Activated B cell treated with CpG ODN at 0.5 μM for 24 hours (primary cell): Measurements from ENCODE around the gene RNPS1. TPM values are rescaled to one million over a fixed set of nuclear protein-coding genes. Genes with fewer than 3 reads are reported as not detected.

Experiments
- ATAC-seq: fragments of 200-7000 bp; cut with Tn5 transposase; one replicate; pipeline ENCODE4 v1.10.0; 2021; ENCODE audit warnings: low read depth, mild to moderate bottlenecking, moderate library complexity
- CTCF ChIA-PET: fragments of 350-600 bp; sonication (Branson Sonifier 250); formaldehyde crosslinking; loops from one replicate; lab custom pipeline; 2021; ENCODE audit warnings: antibody characterized with exemption; lab: Charles Lee
- POLR2A ChIA-PET: fragments of 350-600 bp; sonication (Branson Sonifier 250); formaldehyde crosslinking; loops from one replicate; lab custom pipeline; 2021; ENCODE audit warnings: antibody characterized with exemption; lab: Charles Lee
- DNase-seq: peaks from one replicate; pipeline ENCODE4 v3.0.0; 2022
- H3K27ac Mint-ChIP-seq: one replicate; pipeline ENCODE4 v1.8.0; 2020; ENCODE audit warnings: mixed read lengths
- H3K27me3 Mint-ChIP-seq: one replicate; pipeline ENCODE4 v1.8.0; 2021; ENCODE audit warnings: mixed read lengths
- H3K36me3 Mint-ChIP-seq: one replicate; pipeline ENCODE4 v1.8.0; 2021; ENCODE audit warnings: low read depth, mixed read lengths
- H3K4me1 Mint-ChIP-seq: one replicate; pipeline ENCODE4 v1.8.0; 2021; ENCODE audit warnings: mixed read lengths
- H3K4me3 Mint-ChIP-seq: one replicate; pipeline ENCODE4 v1.8.0; 2020; ENCODE audit warnings: mild to moderate bottlenecking, mixed read lengths
- H3K9me3 Mint-ChIP-seq: one replicate; pipeline ENCODE4 v1.8.0; 2020; ENCODE audit warnings: mixed read lengths
- intact Hi-C: fragments of 100-400 bp; cut with micrococcal nuclease; formaldehyde crosslinking; loops from one replicate; pipeline ENCODE4 v1.15.1; 2024
- total RNA-seq: library from RNA; stranded (reverse); gene quantifications from 2 replicates; pipeline ENCODE4 v1.2.3, GENCODE V29; 2022
- TF ChIP-seq, protein P1 (sequence below): fragments of 200-600 bp; IDR thresholded peaks from one replicate; pipeline ENCODE4 v1.8.0; 2022; ENCODE audit warnings: antibody characterized with exemption, mild to moderate bottlenecking

Gene RNPS1
- total RNA-seq, 1 donor from 2014 or later: 232 TPM

- ChIA-PET CTCF (no interaction called here), POLR2A (no interaction called here)
- Mint-ChIP-seq H3K27me3 (no peaks in the 10 kb centered on the region), H3K4me1 (no peaks in the 10 kb centered on the region), H3K27ac (no peak overlapping the region), H3K4me3 (no peak overlapping the region), H3K36me3 (no peaks in the 10 kb centered on the region), H3K9me3 (no peaks in the 10 kb centered on the region)
- TF ChIP-seq, protein P1, sequence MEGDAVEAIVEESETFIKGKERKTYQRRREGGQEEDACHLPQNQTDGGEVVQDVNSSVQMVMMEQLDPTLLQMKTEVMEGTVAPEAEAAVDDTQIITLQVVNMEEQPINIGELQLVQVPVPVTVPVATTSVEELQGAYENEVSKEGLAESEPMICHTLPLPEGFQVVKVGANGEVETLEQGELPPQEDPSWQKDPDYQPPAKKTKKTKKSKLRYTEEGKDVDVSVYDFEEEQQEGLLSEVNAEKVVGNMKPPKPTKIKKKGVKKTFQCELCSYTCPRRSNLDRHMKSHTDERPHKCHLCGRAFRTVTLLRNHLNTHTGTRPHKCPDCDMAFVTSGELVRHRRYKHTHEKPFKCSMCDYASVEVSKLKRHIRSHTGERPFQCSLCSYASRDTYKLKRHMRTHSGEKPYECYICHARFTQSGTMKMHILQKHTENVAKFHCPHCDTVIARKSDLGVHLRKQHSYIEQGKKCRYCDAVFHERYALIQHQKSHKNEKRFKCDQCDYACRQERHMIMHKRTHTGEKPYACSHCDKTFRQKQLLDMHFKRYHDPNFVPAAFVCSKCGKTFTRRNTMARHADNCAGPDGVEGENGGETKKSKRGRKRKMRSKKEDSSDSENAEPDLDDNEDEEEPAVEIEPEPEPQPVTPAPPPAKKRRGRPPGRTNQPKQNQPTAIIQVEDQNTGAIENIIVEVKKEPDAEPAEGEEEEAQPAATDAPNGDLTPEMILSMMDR: no peak
- no peak for ATAC-seq
- intact Hi-C loops: no loop called here
- no peak for DNase-seq
These were observed 18.6 kb upstream of the RNPS1 start for GRCh38 chr16:2286550-2286949.

GRCh38 chr16:2285731-2286191, 17.8 kb upstream of the RNPS1 start:
- H3K36me3 Mint-ChIP-seq: no peaks in the 10 kb centered on the region
- POLR2A ChIA-PET: no interaction called here
- TF ChIP-seq, protein P1: no peak
- H3K4me3 Mint-ChIP-seq: no peak overlapping the region
- no peaks in the 10 kb centered on the region for H3K9me3 Mint-ChIP-seq
- intact Hi-C loops: no loop called here
- ATAC-seq (no peak), DNase-seq (no peak)
- no peak overlapping the region for H3K27ac Mint-ChIP-seq
- H3K27me3 Mint-ChIP-seq: no peaks in the 10 kb centered on the region
- CTCF ChIA-PET: no interaction called here
- no peaks in the 10 kb centered on the region for H3K4me1 Mint-ChIP-seq

DNA sequence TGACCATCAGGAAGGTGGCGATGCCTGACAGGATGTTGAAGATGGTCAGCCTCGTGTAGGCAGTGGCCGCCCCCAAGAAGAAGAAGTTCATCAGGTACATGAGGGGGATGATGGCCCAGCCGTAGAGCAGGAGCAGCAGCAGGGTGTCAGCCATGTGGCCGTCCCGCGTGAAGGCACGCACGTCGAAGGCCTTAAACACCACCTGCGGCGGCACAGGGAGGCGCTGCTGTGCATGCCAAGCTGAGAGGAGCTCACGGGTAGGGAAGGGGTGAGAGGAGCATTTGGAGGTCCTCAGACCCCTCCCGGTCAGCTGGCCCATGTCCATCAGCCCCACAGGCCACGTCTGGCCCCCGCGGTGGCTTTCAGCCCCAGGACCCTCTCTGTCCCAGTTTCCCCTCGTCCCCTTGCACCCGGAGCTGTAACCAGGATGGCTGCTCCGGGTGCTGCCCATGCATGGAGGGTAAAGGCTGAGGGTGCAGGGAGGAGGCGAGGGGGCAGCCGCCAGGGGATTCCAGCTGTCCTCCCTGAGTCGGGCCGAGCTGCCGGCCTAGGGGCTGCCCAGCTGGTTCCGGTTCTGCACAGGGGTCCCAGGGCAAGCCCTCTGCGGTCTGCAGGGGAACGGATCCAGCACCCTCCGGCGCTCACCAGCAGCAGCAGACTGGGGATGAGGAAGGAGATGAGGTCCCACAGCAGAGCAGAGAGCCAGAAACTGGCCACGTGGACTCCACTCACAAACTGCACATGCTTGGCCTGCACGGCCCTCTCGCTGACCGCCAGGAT, 17.1 kb upstream of the RNPS1 start:
- CTCF ChIA-PET: no interaction called here
- Mint-ChIP-seq H3K4me3 (no peak overlapping the region), H3K4me1 (no peaks in the 10 kb centered on the region), H3K36me3 (no peaks in the 10 kb centered on the region), H3K27me3 (no peaks in the 10 kb centered on the region), H3K9me3 (no peaks in the 10 kb centered on the region), H3K27ac (no peak overlapping the region)
- TF ChIP-seq, protein P1: no peak
- no peak for DNase-seq
- intact Hi-C loops: no loop called here
- ATAC-seq: no peak
- POLR2A ChIA-PET: no interaction called here

GRCh38 chr16:2284001-2284770, 16.3 kb upstream of the RNPS1 start:
- ChIA-PET POLR2A (no interaction called here), CTCF (no interaction called here)
- intact Hi-C loops: no loop called here
- ATAC-seq (no peak), DNase-seq (no peak)
- Mint-ChIP-seq H3K27ac (no peak overlapping the region), H3K27me3 (no peaks in the 10 kb centered on the region), H3K9me3 (no peaks in the 10 kb centered on the region), H3K36me3 (no peaks in the 10 kb centered on the region), H3K4me1 (no peaks in the 10 kb centered on the region), H3K4me3 (no peak overlapping the region)
- TF ChIP-seq, protein P1: no peak

- intact Hi-C loops: no loop called here
These were observed 15.1 kb upstream of the RNPS1 start for GRCh38 chr16:2282866-2283555.

More at GRCh38 chr16:2282866-2283555, 15.1 kb upstream of the RNPS1 start:
- POLR2A ChIA-PET: no interaction called here
- H3K4me1 Mint-ChIP-seq: no peaks in the 10 kb centered on the region
- no peak overlapping the region for H3K27ac Mint-ChIP-seq
- no peaks in the 10 kb centered on the region for H3K36me3 Mint-ChIP-seq
- H3K4me3 Mint-ChIP-seq: no peak overlapping the region
- no peaks in the 10 kb centered on the region for H3K27me3 Mint-ChIP-seq
- TF ChIP-seq, protein P1: no peak
- CTCF ChIA-PET: no interaction called here
- no peaks in the 10 kb centered on the region for H3K9me3 Mint-ChIP-seq
- ATAC-seq: no peak
- DNase-seq: no peak
